Neural cell (in vitro differentiated cells): ENCODE data around the gene PDZRN3.

Experiments
- EP300 ChIP-seq: fragments of 450-650 bp; conservative IDR thresholded peaks from 2 replicates; pipeline ENCODE4 v1.6.1; 2014; ENCODE audit warnings: antibody characterized with exemption, mild to moderate bottlenecking, moderate library complexity; ENCODE audit not compliant: poor library complexity, severe bottlenecking
- EZH2 ChIP-seq: fragments of 200-600, 300-800 bp; shearing (Covaris generic), sonication (generic); IDR thresholded peaks from 2 replicates; pipeline ENCODE4 v1.6.1; 2014; ENCODE audit warnings: antibody characterized with exemption, low read length, borderline replicate concordance, mild to moderate bottlenecking; ENCODE audit not compliant: insufficient read depth, poor library complexity, severe bottlenecking
- POLR2AphosphoS5 ChIP-seq: IDR thresholded peaks from 2 replicates; pipeline ENCODE4 v1.6.1; 2012
- RAD21 ChIP-seq: fragments of 450-650 bp; conservative IDR thresholded peaks from 2 replicates; pipeline ENCODE4 v1.6.1; 2014; ENCODE audit warnings: antibody characterized with exemption, mild to moderate bottlenecking, moderate library complexity
- SMC3 ChIP-seq: fragments of 450-650 bp; conservative IDR thresholded peaks from 2 replicates; pipeline ENCODE4 v1.6.1; 2014; ENCODE audit warnings: antibody characterized with exemption, mild to moderate bottlenecking, moderate library complexity; ENCODE audit not compliant: poor library complexity
- TAF1 ChIP-seq: IDR thresholded peaks from 2 replicates; pipeline ENCODE4 v1.6.1; 2012; ENCODE audit warnings: low read depth
- TF ChIP-seq, protein P1 (sequence below): IDR thresholded peaks from 2 replicates; pipeline ENCODE4 v1.6.1; 2012; ENCODE audit warnings: borderline replicate concordance
- TF ChIP-seq, protein P2 (sequence below): fragments of 450-650 bp; IDR thresholded peaks from 2 replicates; pipeline ENCODE4 v1.5.1; 2014; ENCODE audit warnings: antibody characterized with exemption, mild to moderate bottlenecking, moderate library complexity; ENCODE audit not compliant: poor library complexity, severe bottlenecking

DNA sequence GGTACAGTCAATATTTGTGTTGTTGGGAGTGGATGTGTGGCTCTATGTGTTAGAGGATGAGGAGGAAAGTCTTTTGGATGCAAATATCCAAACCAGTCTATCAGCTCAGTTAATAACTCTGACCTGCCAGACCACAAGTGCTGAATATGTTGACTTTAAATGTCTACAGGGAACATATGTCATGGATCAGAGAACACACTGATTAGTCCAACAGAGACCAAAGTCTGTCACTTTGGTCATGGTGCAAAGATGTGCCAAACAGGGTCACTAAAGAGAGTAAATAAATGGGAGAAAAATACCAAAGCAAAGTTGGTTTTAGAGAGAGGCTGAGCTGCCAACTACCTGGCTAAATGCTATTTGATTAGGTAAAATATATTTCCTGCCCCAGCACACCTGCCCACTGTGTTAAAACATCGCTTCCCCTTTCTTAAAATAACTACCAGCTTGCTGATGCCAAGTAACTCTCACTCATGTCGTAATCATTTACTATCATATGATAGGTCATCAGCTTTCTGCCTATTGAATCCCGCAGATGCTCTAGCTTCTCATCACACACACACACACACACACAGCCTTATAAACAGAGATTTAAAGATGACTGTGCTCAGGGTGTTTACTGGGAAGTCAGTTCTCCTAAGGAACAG lies 173.3 kb downstream of the PDZRN3 start:
- TF ChIP-seq EP300, result no peak
- TF ChIP-seq POLR2AphosphoS5, result no peak
- no peak for TF ChIP-seq TAF1
- TF ChIP-seq, protein P1, sequence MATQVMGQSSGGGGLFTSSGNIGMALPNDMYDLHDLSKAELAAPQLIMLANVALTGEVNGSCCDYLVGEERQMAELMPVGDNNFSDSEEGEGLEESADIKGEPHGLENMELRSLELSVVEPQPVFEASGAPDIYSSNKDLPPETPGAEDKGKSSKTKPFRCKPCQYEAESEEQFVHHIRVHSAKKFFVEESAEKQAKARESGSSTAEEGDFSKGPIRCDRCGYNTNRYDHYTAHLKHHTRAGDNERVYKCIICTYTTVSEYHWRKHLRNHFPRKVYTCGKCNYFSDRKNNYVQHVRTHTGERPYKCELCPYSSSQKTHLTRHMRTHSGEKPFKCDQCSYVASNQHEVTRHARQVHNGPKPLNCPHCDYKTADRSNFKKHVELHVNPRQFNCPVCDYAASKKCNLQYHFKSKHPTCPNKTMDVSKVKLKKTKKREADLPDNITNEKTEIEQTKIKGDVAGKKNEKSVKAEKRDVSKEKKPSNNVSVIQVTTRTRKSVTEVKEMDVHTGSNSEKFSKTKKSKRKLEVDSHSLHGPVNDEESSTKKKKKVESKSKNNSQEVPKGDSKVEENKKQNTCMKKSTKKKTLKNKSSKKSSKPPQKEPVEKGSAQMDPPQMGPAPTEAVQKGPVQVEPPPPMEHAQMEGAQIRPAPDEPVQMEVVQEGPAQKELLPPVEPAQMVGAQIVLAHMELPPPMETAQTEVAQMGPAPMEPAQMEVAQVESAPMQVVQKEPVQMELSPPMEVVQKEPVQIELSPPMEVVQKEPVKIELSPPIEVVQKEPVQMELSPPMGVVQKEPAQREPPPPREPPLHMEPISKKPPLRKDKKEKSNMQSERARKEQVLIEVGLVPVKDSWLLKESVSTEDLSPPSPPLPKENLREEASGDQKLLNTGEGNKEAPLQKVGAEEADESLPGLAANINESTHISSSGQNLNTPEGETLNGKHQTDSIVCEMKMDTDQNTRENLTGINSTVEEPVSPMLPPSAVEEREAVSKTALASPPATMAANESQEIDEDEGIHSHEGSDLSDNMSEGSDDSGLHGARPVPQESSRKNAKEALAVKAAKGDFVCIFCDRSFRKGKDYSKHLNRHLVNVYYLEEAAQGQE, result no peak
- TF ChIP-seq SMC3, result no peak
- TF ChIP-seq, protein P2, sequence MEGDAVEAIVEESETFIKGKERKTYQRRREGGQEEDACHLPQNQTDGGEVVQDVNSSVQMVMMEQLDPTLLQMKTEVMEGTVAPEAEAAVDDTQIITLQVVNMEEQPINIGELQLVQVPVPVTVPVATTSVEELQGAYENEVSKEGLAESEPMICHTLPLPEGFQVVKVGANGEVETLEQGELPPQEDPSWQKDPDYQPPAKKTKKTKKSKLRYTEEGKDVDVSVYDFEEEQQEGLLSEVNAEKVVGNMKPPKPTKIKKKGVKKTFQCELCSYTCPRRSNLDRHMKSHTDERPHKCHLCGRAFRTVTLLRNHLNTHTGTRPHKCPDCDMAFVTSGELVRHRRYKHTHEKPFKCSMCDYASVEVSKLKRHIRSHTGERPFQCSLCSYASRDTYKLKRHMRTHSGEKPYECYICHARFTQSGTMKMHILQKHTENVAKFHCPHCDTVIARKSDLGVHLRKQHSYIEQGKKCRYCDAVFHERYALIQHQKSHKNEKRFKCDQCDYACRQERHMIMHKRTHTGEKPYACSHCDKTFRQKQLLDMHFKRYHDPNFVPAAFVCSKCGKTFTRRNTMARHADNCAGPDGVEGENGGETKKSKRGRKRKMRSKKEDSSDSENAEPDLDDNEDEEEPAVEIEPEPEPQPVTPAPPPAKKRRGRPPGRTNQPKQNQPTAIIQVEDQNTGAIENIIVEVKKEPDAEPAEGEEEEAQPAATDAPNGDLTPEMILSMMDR, result no peak
- TF ChIP-seq RAD21, result no peak
- TF ChIP-seq EZH2, result no peak
